GM19324 (cell line): ENCODE measurements around the gene SWAP70.
"Not testable (repeated sequence)": the region's sequence is repeated elsewhere in the genome, so short reads cannot be mapped to it uniquely, and the experiment has no call there.

Source experiments
- ATAC-seq: cut with Tn5 transposase; IDR thresholded peaks from one replicate; pipeline ENCODE4 v1.9.1; 2021; ENCODE audit warnings: mild to moderate bottlenecking, moderate library complexity; ENCODE audit not compliant: unreplicated experiment, low FRiP score

SWAP70 gene

GRCh38 chr11:9663699-9664275, at the start of gene SWAP70:
SWAP70 (plus strand) TSS chr11:9664077; CDS start chr11:9664180, 103 bp downstream.
- peak; percentile 87 for ATAC-seq

GRCh38 chr11:9615031-9615451, 48.8 kb upstream of the SWAP70 start:
- ATAC-seq, result peak; percentile 54

- no peak for ATAC-seq
Measured at GRCh38 chr11:9616042-9616675, 47.7 kb upstream of the SWAP70 start.

GRCh38 chr11:9616858-9617257, 47.0 kb upstream of the SWAP70 start:
- ATAC-seq, result no peak

- ATAC-seq, result no peak
Measured at GRCh38 chr11:9617940-9618339, 45.9 kb upstream of the SWAP70 start.

GRCh38 chr11:9619004-9619403, 44.9 kb upstream of the SWAP70 start:
- no peak for ATAC-seq

GRCh38 chr11:9619971-9620370, 43.9 kb upstream of the SWAP70 start:
- no peak for ATAC-seq

- not testable (repeated sequence) for ATAC-seq
Measured at GRCh38 chr11:9622353-9622752, 41.5 kb upstream of the SWAP70 start.

GRCh38 chr11:9623053-9623452, 40.8 kb upstream of the SWAP70 start:
- not testable (repeated sequence) for ATAC-seq

GRCh38 chr11:9624448-9624847, 39.4 kb upstream of the SWAP70 start:
- no peak for ATAC-seq

- no peak for ATAC-seq
Measured at GRCh38 chr11:9625162-9625561, 38.7 kb upstream of the SWAP70 start.

- ATAC-seq, result no peak
Measured at GRCh38 chr11:9625728-9626127, 38.1 kb upstream of the SWAP70 start.

GRCh38 chr11:9626496-9627394, 37.1 kb upstream of the SWAP70 start:
- no peak for ATAC-seq

GRCh38 chr11:9629064-9629463, 34.8 kb upstream of the SWAP70 start:
- no peak for ATAC-seq

GRCh38 chr11:9633679-9634078, 30.2 kb upstream of the SWAP70 start:
- ATAC-seq, result no peak

GRCh38 chr11:9636691-9637090, 27.2 kb upstream of the SWAP70 start:
- ATAC-seq, result no peak

- no peak for ATAC-seq
Measured at GRCh38 chr11:9639099-9639498, 24.8 kb upstream of the SWAP70 start.

- no peak for ATAC-seq
Measured at GRCh38 chr11:9639985-9640384, 23.9 kb upstream of the SWAP70 start.

GRCh38 chr11:9642894-9643293, 21.0 kb upstream of the SWAP70 start:
- no peak for ATAC-seq

GRCh38 chr11:9643751-9644150, 20.1 kb upstream of the SWAP70 start:
- peak; percentile 66 for ATAC-seq

GRCh38 chr11:9645881-9646280, 18.0 kb upstream of the SWAP70 start:
- no peak for ATAC-seq
